Retinal pigment epithelial cell (primary cell): Measurements from ENCODE around the gene RNF166.

Source experiments
- DNase-seq: peaks from one replicate; pipeline ENCODE4 v3.0.0-alpha.2; 2010; ENCODE audit warnings: low read depth
- H3K4me3 ChIP-seq: 2 replicates; pipeline ENCODE4 v1.5.1; 2011; ENCODE audit warnings: mild to moderate bottlenecking, low read length, control low read depth, moderate library complexity
- CTCF ChIP-seq: conservative IDR thresholded peaks from 2 replicates; pipeline ENCODE4 v1.5.1; 2011; ENCODE audit warnings: low read depth, low read length, control low read depth, inconsistent platforms

The RNF166 gene

GRCh38 chr16:88694221-88695087 lies 11.8 kb downstream of the RNF166 start:
- no peak for TF ChIP-seq CTCF
- H3K4me3 ChIP-seq, result no peak overlapping the region

GRCh38 chr16:88693420-88694177 lies 12.6 kb downstream of the RNF166 start:
- no peak for TF ChIP-seq CTCF
- no peak overlapping the region for H3K4me3 ChIP-seq

More at GRCh38 chr16:88694221-88695087, 11.8 kb downstream of the RNF166 start:
- no peak for DNase-seq

GRCh38 chr16:88692861-88693260 lies 13.3 kb downstream of the RNF166 start:
- no peak for TF ChIP-seq CTCF
- DNase-seq, result no peak
- no peak overlapping the region for H3K4me3 ChIP-seq

More at GRCh38 chr16:88693420-88694177, 12.6 kb downstream of the RNF166 start:
- DNase-seq, result no peak

- TF ChIP-seq CTCF, result no peak
- no peak for DNase-seq
- H3K4me3 ChIP-seq, result no peak overlapping the region
Observed at GRCh38 chr16:88691924-88692560, 14.2 kb downstream of the RNF166 start.

- no peak overlapping the region for H3K4me3 ChIP-seq
- DNase-seq, result no peak
- no peak for TF ChIP-seq CTCF
Observed at GRCh38 chr16:88691129-88691813, 14.9 kb downstream of the RNF166 start.

- no peak for TF ChIP-seq CTCF
- DNase-seq, result no peak
- no peak overlapping the region for H3K4me3 ChIP-seq
Observed at GRCh38 chr16:88690341-88691128, 15.7 kb downstream of the RNF166 start.
